Measurements from ENCODE around the gene MIF.
"Not testable (repeated sequence)": the region's sequence is repeated elsewhere in the genome, so short reads cannot be mapped to it uniquely, and the experiment has no call there.

MIF gene

DNA sequence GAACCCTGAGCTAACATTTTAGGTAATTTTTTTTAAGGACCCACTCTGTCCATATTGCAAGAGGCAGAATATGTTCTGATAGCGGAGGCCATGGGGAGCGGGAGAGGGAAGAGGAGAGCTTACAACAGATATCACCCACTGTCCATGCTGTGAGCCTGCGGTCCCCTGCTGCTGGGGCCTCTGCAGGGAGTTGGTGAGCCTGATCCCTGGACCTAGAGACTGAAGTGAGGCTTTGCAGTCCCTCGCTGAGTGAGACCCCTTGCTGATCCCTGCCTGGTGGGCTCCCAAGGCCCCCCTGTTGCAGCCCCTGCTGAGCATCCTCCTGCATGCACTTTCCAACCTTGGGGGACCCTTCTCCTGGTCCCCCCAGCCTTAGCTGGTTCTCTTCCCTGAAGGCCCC, 12.5 kb downstream of the MIF start:
- no peaks in the 10 kb centered on the region for H3K36me3 ChIP-seq
- no peaks in the 10 kb centered on the region for H3K27me3 ChIP-seq
- no peak overlapping the region for H3K4me3 ChIP-seq (ENCODE audit: low read depth, low read length)
- TF ChIP-seq, protein P1, sequence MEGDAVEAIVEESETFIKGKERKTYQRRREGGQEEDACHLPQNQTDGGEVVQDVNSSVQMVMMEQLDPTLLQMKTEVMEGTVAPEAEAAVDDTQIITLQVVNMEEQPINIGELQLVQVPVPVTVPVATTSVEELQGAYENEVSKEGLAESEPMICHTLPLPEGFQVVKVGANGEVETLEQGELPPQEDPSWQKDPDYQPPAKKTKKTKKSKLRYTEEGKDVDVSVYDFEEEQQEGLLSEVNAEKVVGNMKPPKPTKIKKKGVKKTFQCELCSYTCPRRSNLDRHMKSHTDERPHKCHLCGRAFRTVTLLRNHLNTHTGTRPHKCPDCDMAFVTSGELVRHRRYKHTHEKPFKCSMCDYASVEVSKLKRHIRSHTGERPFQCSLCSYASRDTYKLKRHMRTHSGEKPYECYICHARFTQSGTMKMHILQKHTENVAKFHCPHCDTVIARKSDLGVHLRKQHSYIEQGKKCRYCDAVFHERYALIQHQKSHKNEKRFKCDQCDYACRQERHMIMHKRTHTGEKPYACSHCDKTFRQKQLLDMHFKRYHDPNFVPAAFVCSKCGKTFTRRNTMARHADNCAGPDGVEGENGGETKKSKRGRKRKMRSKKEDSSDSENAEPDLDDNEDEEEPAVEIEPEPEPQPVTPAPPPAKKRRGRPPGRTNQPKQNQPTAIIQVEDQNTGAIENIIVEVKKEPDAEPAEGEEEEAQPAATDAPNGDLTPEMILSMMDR (IDR thresholded peaks at IDR 0.05; ENCODE audit: low read depth, low read length), result no peak
- H3K4me1 ChIP-seq, result peaks cover 10% of the 10 kb centered on the region
- DNase-seq, result no peak
- no peaks in the 10 kb centered on the region for H3K9me3 ChIP-seq

DNA sequence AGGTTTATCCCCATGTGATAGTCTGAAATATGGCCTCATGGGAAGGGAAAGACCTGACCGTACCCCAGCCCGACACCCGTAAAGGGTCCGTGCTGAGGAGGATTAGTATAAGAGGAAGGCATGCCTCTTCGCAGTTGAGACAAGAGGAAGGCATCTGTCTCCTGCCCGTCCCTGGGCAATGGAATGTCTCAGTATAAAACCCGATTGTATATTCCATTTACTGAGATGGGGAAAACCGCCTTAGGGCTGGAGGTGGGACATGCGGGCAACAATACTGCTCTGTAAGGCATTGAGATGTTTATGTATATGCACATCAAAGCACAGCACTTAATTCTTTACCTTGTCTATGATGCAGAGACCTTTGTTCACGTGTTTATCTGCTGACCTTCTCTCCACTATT, 13.2 kb downstream of the MIF start:
- H3K27me3 ChIP-seq; H3K36me3 ChIP-seq; H3K4me3 ChIP-seq (ENCODE audit: low read depth, low read length); H3K9me3 ChIP-seq; DNase-seq: not testable (repeated sequence)
- H3K4me1 ChIP-seq, result peaks cover 10% of the 10 kb centered on the region

DNA sequence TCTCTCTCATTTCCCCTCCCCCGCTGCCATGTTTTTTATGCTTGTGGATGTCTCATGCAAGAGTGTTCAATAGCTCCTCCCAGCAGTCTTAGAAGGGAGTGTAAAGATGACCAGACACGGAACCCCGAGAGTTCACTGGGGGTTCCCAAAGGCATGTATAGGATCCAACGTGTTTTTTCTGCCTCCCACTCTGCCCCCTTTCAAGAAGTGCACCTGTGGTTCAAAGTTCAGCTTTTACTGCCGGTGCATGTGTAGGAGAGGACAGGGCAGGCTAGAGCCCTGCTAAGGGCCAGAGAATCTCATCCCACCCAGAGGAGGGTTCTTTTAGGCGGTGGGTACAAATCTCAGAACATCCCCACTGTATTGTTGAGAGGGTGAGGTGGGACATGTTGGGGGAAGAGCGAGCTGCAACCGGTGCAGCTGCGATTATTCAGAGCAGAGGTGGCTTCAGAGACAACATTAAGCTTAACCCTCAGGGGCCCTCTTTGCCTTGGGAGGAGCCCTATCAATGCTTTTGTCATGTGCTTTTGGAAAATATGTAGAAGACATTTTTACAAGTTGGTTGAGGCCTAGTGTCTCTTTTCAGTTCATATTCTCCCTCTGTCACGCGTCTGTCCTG, 14.5 kb downstream of the MIF start:
- no peak for DNase-seq
- Histone ChIP-seq H3K4me3 (ENCODE audit: low read depth, low read length) (no peak overlapping the region), H3K9me3 (no peaks in the 10 kb centered on the region), H3K36me3 (no peaks in the 10 kb centered on the region), H3K27me3 (no peaks in the 10 kb centered on the region), H3K4me1 (peaks cover 10% of the 10 kb centered on the region)
- TF ChIP-seq, protein P1 (IDR thresholded peaks at IDR 0.05; ENCODE audit: low read depth, low read length), result no peak

DNA sequence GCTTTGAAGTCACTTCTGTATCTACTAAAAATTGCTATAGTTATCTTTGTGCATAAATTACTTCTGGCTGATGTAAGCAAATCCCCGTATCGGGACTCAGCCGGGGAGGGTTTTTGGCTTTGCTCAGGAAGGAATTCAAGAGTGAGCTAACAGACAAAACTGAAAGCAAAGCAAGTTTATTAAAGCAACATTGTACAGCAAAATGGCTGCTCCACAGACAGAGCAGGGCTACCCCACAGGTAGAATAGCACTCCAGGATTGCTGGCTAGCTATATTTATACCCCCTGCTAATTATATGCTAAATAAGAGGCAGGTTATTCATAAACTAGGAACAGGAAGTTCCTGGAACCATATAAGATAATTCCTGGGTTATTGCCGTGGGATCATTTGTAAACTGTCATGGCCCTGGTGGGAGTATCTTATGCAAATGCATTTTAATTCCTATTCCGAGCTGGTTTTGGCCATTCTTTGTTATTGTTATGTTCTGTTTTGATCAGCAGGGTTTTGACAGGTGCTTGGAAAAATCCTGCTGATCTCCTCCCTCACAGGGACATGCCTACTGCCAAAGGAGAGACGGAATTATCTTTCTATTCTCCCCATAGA, 15.2 kb downstream of the MIF start:
- no peaks in the 10 kb centered on the region for H3K36me3 ChIP-seq
- H3K27me3 ChIP-seq, result no peaks in the 10 kb centered on the region
- DNase-seq, result no peak
- no peak overlapping the region for H3K4me3 ChIP-seq (ENCODE audit: low read depth, low read length)
- H3K4me1 ChIP-seq, result peaks cover 13% of the 10 kb centered on the region
- no peaks in the 10 kb centered on the region for H3K9me3 ChIP-seq
- TF ChIP-seq, protein P1 (IDR thresholded peaks at IDR 0.05; ENCODE audit: low read depth, low read length), result no peak

DNA sequence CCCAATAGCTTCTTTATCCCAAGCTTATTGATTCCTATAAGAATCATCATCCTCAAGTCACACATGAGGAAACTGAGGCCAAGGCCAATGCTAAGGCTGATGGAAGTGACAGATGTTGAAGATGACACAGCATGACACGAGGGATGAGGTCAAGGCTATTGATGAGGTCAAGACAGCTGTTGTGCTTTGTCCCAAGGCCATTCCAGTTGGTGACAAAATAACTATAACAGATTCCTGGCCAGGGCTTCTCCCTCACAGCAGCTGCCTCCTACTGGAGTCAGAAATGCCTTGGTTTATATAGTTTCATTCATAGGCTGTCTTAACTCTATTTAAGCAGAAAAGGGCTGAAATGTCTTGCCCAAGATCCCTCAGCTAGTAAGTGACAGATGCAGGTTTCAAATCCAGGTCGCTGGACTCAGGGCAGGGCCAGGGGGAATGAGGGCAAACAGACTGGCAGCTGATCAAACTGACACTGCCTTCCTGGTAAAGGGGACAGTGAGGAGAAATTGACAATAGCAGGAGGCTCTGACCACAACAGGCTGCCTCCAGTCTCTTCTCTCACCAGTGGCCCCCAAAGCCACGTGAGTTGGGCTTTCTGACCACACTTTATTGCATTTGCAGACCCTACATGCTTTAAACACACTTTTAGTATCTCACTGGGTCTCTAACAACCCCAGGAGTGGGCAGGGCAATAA, 16.5 kb downstream of the MIF start:
- Histone ChIP-seq H3K4me3 (ENCODE audit: low read depth, low read length) (no peak overlapping the region), H3K36me3 (no peaks in the 10 kb centered on the region), H3K9me3 (no peaks in the 10 kb centered on the region), H3K4me1 (peaks cover 17% of the 10 kb centered on the region), H3K27me3 (no peaks in the 10 kb centered on the region)
- TF ChIP-seq, protein P1 (IDR thresholded peaks at IDR 0.05; ENCODE audit: low read depth, low read length), result no peak
- no peak for DNase-seq

DNA sequence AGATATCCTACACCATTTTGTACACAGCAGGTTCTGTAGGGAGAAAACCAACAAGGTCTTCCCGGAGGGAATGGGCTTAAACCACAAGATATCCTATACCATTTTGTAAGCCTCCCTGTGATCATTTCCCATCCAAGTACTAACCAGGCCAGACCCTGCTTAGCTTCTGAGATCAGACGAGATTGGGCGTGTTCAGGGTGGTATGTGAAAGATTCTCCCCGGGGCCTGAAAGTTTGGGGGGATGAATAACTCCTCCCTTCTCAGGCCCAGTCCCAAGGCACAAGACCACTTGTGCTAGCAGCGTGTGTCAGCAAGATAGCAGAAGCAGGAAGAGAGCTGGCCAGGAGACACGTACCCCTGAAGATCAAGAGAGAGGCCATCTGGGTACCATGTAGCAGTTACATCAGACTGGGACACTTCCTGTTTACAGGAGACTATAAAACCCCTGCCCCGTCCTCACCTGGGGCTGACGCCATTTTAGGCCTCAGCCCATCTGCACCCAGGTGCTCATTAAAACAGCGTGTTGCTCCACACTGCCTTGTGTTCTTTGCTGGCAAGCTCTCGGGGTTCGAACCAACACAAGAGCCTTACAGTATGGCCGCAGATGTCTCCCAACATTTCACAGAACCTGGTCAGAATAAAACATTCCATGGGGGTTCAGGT, 17.3 kb downstream of the MIF start:
- TF ChIP-seq, protein P1 (IDR thresholded peaks at IDR 0.05; ENCODE audit: low read depth, low read length), result no peak
- no peaks in the 10 kb centered on the region for H3K36me3 ChIP-seq

More for the DNA sequence above, 17.3 kb downstream of the MIF start:
- DNase-seq, result no peak
- Histone ChIP-seq H3K4me1 (peaks cover 16% of the 10 kb centered on the region), H3K9me3 (no peaks in the 10 kb centered on the region), H3K27me3 (no peaks in the 10 kb centered on the region), H3K4me3 (ENCODE audit: low read depth, low read length) (no peak overlapping the region)
